H1 (cell line): ENCODE measurements around the gene CACNA2D3. TPM values are rescaled to one million over a fixed set of nuclear protein-coding genes. Genes with fewer than 3 reads are reported as not detected.

Source experiments
- CTCF ChIA-PET: fragments of 300-600 bp; sonication (Branson Sonifier 250); formaldehyde crosslinking; loops from one replicate; lab custom pipeline; 2021; ENCODE audit not compliant: partially characterized antibody; lab: Charles Lee
- POLR2A ChIA-PET: fragments of 300-600 bp; sonication (Branson Sonifier 250); formaldehyde crosslinking; loops from one replicate; lab custom pipeline; 2021; ENCODE audit warnings: inconsistent platforms; ENCODE audit not compliant: partially characterized antibody; lab: Charles Lee
- DNase-seq, 2 experiments: peaks; one replicate each; pipeline versions ENCODE4 v3.0.0 to v3.0.0-alpha.2; 2010 to 2022; ENCODE audit warnings: low spot score in 2 of 2, low read depth in 1 of 2, mixed read lengths in 1 of 2
- FAIRE-seq: peaks from 2 replicates; lab custom pipeline; 2011; peaks lifted over from hg19 to GRCh38; lab: Jason Lieb, UNC
- H2AFZ ChIP-seq: 2 replicates; pipeline ENCODE4 v1.8.1; 2012; ENCODE audit warnings: low read length, inconsistent platforms
- H2AK5ac ChIP-seq: 2 replicates; pipeline ENCODE4 v1.6.1; 2013; ENCODE audit warnings: low read depth, low read length
- H2BK120ac ChIP-seq: replicated peaks from 2 replicates; pipeline ENCODE3; 2013; ENCODE audit warnings: low read depth, low read length, inconsistent platforms
- H2BK12ac ChIP-seq: 2 replicates; pipeline ENCODE4 v1.6.1; 2013; ENCODE audit warnings: low read depth, low read length
- H2BK15ac ChIP-seq: 2 replicates; pipeline ENCODE4 v1.6.1; 2013; ENCODE audit warnings: low read length
- H2BK20ac ChIP-seq: 2 replicates; pipeline ENCODE4 v1.6.1; 2013; ENCODE audit warnings: low read length
- H2BK5ac ChIP-seq: 2 replicates; pipeline ENCODE4 v1.6.1; 2013; ENCODE audit warnings: low read depth, low read length
- H3K14ac ChIP-seq: 2 replicates; pipeline ENCODE4 v1.6.1; 2013; ENCODE audit warnings: inconsistent platforms; ENCODE audit not compliant: insufficient read length
- H3K18ac ChIP-seq: 2 replicates; pipeline ENCODE4 v1.6.1; 2013; ENCODE audit warnings: low read length; ENCODE audit errors: extremely low read depth
- H3K23ac ChIP-seq: 2 replicates; pipeline ENCODE4 v1.6.1; 2013; ENCODE audit warnings: inconsistent platforms; ENCODE audit not compliant: insufficient read length
- H3K23me2 ChIP-seq: 2 replicates; pipeline ENCODE4 v1.6.1; 2013; ENCODE audit warnings: low read depth, low read length
- H3K27ac ChIP-seq: 2 replicates; pipeline ENCODE4 v1.6.1; 2011; ENCODE audit warnings: low read depth, low read length, inconsistent platforms
- H3K27me3 ChIP-seq, 4 experiments: replicated peaks in 1 of 4; 1 replicate in 1 of 4; 2 replicates in 3 of 4; pipeline versions ENCODE4 v1.6.1 to v1.8.1; 2011 to 2013; ENCODE audit warnings: low read length in 3 of 4, mild to moderate bottlenecking in 3 of 4, inconsistent platforms in 2 of 4, mixed read lengths in 2 of 4, moderate library complexity in 1 of 4; ENCODE audit not compliant: control insufficient read depth in 3 of 4, insufficient read depth in 3 of 4; ENCODE audit errors: extremely low read depth in 1 of 4
- H3K36me3 ChIP-seq, 4 experiments: 2 replicates each; pipeline versions ENCODE4 v1.6.1 to v1.8.1; 2011 to 2013; ENCODE audit warnings: mild to moderate bottlenecking in 4 of 4, low read length in 3 of 4, moderate library complexity in 2 of 4, control low read depth in 1 of 4, inconsistent platforms in 1 of 4; ENCODE audit not compliant: insufficient read depth in 4 of 4, control insufficient read depth in 2 of 4
- H3K4ac ChIP-seq: replicated peaks from 2 replicates; pipeline ENCODE3; 2013; ENCODE audit warnings: low read length, low read depth, mixed read lengths, inconsistent platforms; ENCODE audit not compliant: insufficient read length
- H3K4me1 ChIP-seq, 4 experiments: replicated peaks in 1 of 4; 1 replicate in 1 of 4; 2 replicates in 3 of 4; pipeline versions ENCODE4 v1.6.1 to v1.8.1; 2011 to 2013; ENCODE audit warnings: low read length in 3 of 4, inconsistent platforms in 2 of 4, mixed read lengths in 1 of 4; ENCODE audit not compliant: insufficient read depth in 4 of 4, control insufficient read depth in 3 of 4
- H3K4me2 ChIP-seq, 2 experiments: 2 replicates each; pipeline versions ENCODE4 v1.6.1 to v1.8.1; 2011 to 2013; ENCODE audit warnings: low read depth in 2 of 2, low read length in 2 of 2, control low read depth in 1 of 2, inconsistent platforms in 1 of 2, mild to moderate bottlenecking in 1 of 2; ENCODE audit not compliant: insufficient read depth in 1 of 2
- H3K4me3 ChIP-seq, 4 experiments: fragments of 200-600, 300-600 bp in 1 of 4; sonication (generic), shearing (Covaris generic), sonication (Bioruptor Twin) in 1 of 4; 2 replicates each; pipeline versions ENCODE4 v1.5.1 to v1.8.1; 2011 to 2016; ENCODE audit warnings: low read length in 4 of 4, low read depth in 3 of 4, control low read depth in 2 of 4, inconsistent platforms in 2 of 4, mild to moderate bottlenecking in 2 of 4, mixed read lengths in 1 of 4, moderate library complexity in 1 of 4; ENCODE audit not compliant: insufficient read depth in 2 of 4; ENCODE audit errors: extremely low read depth in 1 of 4
- H3K56ac ChIP-seq: replicated peaks from 2 replicates; pipeline ENCODE3; 2013; ENCODE audit warnings: low read depth, mild to moderate bottlenecking, mixed read lengths, low read length, inconsistent platforms; ENCODE audit not compliant: insufficient read length
- H3K79me1 ChIP-seq: 2 replicates; pipeline ENCODE4 v1.6.1; 2013; ENCODE audit warnings: low read depth, low read length, control low read depth
- H3K79me2 ChIP-seq, 2 experiments: 2 replicates each; pipeline versions ENCODE4 v1.6.1 to v1.8.1; 2012 to 2013; ENCODE audit warnings: low read length in 2 of 2, mild to moderate bottlenecking in 2 of 2, inconsistent platforms in 1 of 2; ENCODE audit not compliant: insufficient read depth in 2 of 2, control insufficient read depth in 1 of 2
- H3K9ac ChIP-seq, 4 experiments: replicated peaks in 1 of 4; 1 replicate in 1 of 4; 2 replicates in 3 of 4; pipeline versions ENCODE4 v1.6.1 to v1.8.1; 2011 to 2013; ENCODE audit warnings: low read depth in 3 of 4, low read length in 3 of 4, control low read depth in 2 of 4, mild to moderate bottlenecking in 2 of 4, moderate library complexity in 2 of 4, inconsistent platforms in 1 of 4; ENCODE audit errors: extremely low read depth in 1 of 4
- H3K9me3 ChIP-seq, 2 experiments: 2 replicates each; pipeline versions ENCODE4 v1.6.1 to v1.8.1; 2012 to 2013; ENCODE audit warnings: mild to moderate bottlenecking in 2 of 2, moderate library complexity in 2 of 2, control low read depth in 1 of 2, inconsistent platforms in 1 of 2, low read depth in 1 of 2, low read length in 1 of 2, mixed read lengths in 1 of 2; ENCODE audit not compliant: insufficient read depth in 2 of 2
- H4K20me1 ChIP-seq, 2 experiments: replicated peaks in 1 of 2; 2 replicates each; pipeline versions ENCODE3 to v1.8.1; 2011 to 2013; ENCODE audit warnings: inconsistent platforms in 2 of 2, low read length in 2 of 2, mild to moderate bottlenecking in 1 of 2; ENCODE audit not compliant: insufficient read depth in 2 of 2, control insufficient read depth in 1 of 2
- H4K5ac ChIP-seq: 2 replicates; pipeline ENCODE4 v1.6.1; 2013; ENCODE audit warnings: low read length, low read depth, mixed read lengths, inconsistent platforms; ENCODE audit not compliant: insufficient read length
- H4K8ac ChIP-seq: 2 replicates; pipeline ENCODE4 v1.8.0; 2013; ENCODE audit warnings: mild to moderate bottlenecking, moderate library complexity, low read length, inconsistent platforms; ENCODE audit not compliant: insufficient read depth; ENCODE audit errors: extremely low read depth
- H4K91ac ChIP-seq: replicated peaks from 2 replicates; pipeline ENCODE3; 2013; ENCODE audit warnings: low read length, mixed read lengths, inconsistent platforms; ENCODE audit not compliant: insufficient read length
- ASH2L ChIP-seq: fragments of 200-600, 300-600 bp; sonication (generic); IDR thresholded peaks from one replicate; pipeline ENCODE4 v1.7.1; 2017; ENCODE audit warnings: low read length
- ATF3 ChIP-seq: IDR thresholded peaks from 2 replicates; pipeline ENCODE4 v1.6.1; 2011; ENCODE audit warnings: low read depth, mild to moderate bottlenecking, low read length; ENCODE audit not compliant: insufficient read depth
- CBX8 ChIP-seq: fragments of 300-800, 300-1000 bp; sonication (generic); IDR thresholded peaks from 2 replicates; pipeline ENCODE4 v1.7.1; 2016; ENCODE audit warnings: low read depth, low read length, borderline replicate concordance
- EP300 ChIP-seq, 2 experiments: IDR thresholded peaks; 1 replicate in 1 of 2; 2 replicates in 1 of 2; pipeline ENCODE4 v1.6.1; 2011 to 2012; ENCODE audit warnings: low read depth in 2 of 2, low read length in 2 of 2, mild to moderate bottlenecking in 2 of 2, borderline replicate concordance in 1 of 2, inconsistent platforms in 1 of 2, moderate library complexity in 1 of 2
- EZH2 ChIP-seq: fragments of 200-600 bp; sonication (generic); IDR thresholded peaks from 2 replicates; pipeline ENCODE4 v1.7.1; 2012; ENCODE audit warnings: low read depth, mild to moderate bottlenecking, moderate library complexity, low read length, inconsistent platforms; ENCODE audit not compliant: severe bottlenecking
- NANOG ChIP-seq: IDR thresholded peaks from 2 replicates; pipeline ENCODE4 v1.6.1; 2011; ENCODE audit warnings: low read length, low read depth, mild to moderate bottlenecking, inconsistent platforms; ENCODE audit not compliant: insufficient read depth, poor library complexity, severe bottlenecking
- RAD21 ChIP-seq, 2 experiments: IDR thresholded peaks in 1 of 2; conservative IDR thresholded peaks in 1 of 2; 2 replicates each; pipeline ENCODE4 v1.6.1; 2011; ENCODE audit warnings: low read depth in 2 of 2, low read length in 2 of 2, improper control_type of control experiment in 1 of 2, inconsistent platforms in 1 of 2, mild to moderate bottlenecking in 1 of 2, moderate library complexity in 1 of 2
- polyA plus RNA-seq, 7 experiments: library from polyadenylated mRNA; depleted of rRNA in 3 of 7; stranded (reverse) in 5 of 7; unstranded in 2 of 7; fragments of >200 nt in 5 of 7; fragments of 200-250 nt in 2 of 7; gene quantifications; 1 replicate in 5 of 7; 2 replicates in 1 of 7; 4 replicates in 1 of 7; pipeline versions ENCODE4 v1.2.1 to v1.2.3, GENCODE V29; 2011 to 2013; ENCODE audit warnings: missing spikeins in 2 of 7, mixed read lengths in 2 of 7
- total RNA-seq: library from RNA; stranded (reverse); fragmentation: NEBNext Ultra II Directional; extraction: Animal tissue kit (Norgen Biotek cat#: 25700); gene quantifications from 2 replicates; pipeline ENCODE4 v1.2.1, GENCODE V29; 2021

CACNA2D3 gene
- total and polyA plus RNA-seq, 2 of the 8 experiments (the other 6 are each of a cell fraction or from before 2014, with no cell fraction given): 1.5 to 1.8 TPM

GRCh38 chr3:54476891-54477290 is 354.5 kb downstream of the CACNA2D3 start:
- H2BK15ac ChIP-seq: no peak overlapping the region
- no peak overlapping the region for H3K56ac ChIP-seq
- no peak overlapping the region for H2BK5ac ChIP-seq
- no peak overlapping the region for H3K4me3 ChIP-seq
- FAIRE-seq: no peak
- POLR2A ChIA-PET: no interaction called here
- no peaks in the 10 kb centered on the region for H3K27me3 ChIP-seq
- H3K79me1 ChIP-seq: no peaks in the 10 kb centered on the region
- no peak for DNase-seq
- H3K9me3 ChIP-seq: no peaks in the 10 kb centered on the region
- TF ChIP-seq EZH2 (no peak), ASH2L (no peak), CBX8 (no peak), EP300 (IDR thresholded peaks at IDR 0.05; ENCODE audit: borderline replicate concordance in 1 of 2, low read depth in 2 of 2, low read length in 2 of 2) (no peak), ATF3 (no peak), RAD21 (IDR thresholded peaks at IDR 0.05 in 1 of 2, conservative IDR thresholded peaks at IDR 0.05 in 1 of 2; ENCODE audit: low read depth in 2 of 2, low read length in 2 of 2) (no peak), NANOG (no peak)
- peaks cover 0 to 2% of the 10 kb centered on the region in 2 experiments for H4K20me1 ChIP-seq
- no peak overlapping the region for H3K18ac ChIP-seq
- H3K4me2 ChIP-seq: no peak overlapping the region
- no peak overlapping the region for H3K27ac ChIP-seq
- H3K36me3 ChIP-seq: no peaks in the 10 kb centered on the region
- no peak overlapping the region for H3K14ac ChIP-seq
- H3K23me2 ChIP-seq: no peaks in the 10 kb centered on the region
- H2BK20ac ChIP-seq: no peak overlapping the region
- no peak overlapping the region for H2AFZ ChIP-seq
- H2BK12ac ChIP-seq: no peak overlapping the region
- H4K8ac ChIP-seq: no peak overlapping the region
- H3K79me2 ChIP-seq: no peaks in the 10 kb centered on the region
- H3K23ac ChIP-seq: no peak overlapping the region
- H4K5ac ChIP-seq: no peak overlapping the region
- H2BK120ac ChIP-seq: no peak overlapping the region
- CTCF ChIA-PET: no interaction called here
- no peak overlapping the region for H4K91ac ChIP-seq
- H3K4ac ChIP-seq: no peak overlapping the region
- H3K9ac ChIP-seq: no peak overlapping the region
- H3K4me1 ChIP-seq: no peaks in the 10 kb centered on the region
- no peak overlapping the region for H2AK5ac ChIP-seq
